Activated CD4-positive, alpha-beta T cell treated with anti-CD3 and anti-CD28 coated beads, Interleukin-2, amount 50 U/mL, for 16 hours (primary cell): Measurements from ENCODE around the gene LZTFL1.
A peak's percentile ranks its signal among the peaks of the same experiment; 100 is the strongest.
"Not testable (repeated sequence)": the region's sequence is repeated elsewhere in the genome, so short reads cannot be mapped to it uniquely, and the experiment has no call there.

Experiments
- DNase-seq: peaks from one replicate; pipeline ENCODE4 v3.0.0-alpha.2; 2020

LZTFL1 gene

GRCh38 chr3:45864760-45865519 is 23.0 kb upstream of the LZTFL1 start:
- DNase-seq: peak; percentile 74

- DNase-seq: peak; percentile 48
Observed at GRCh38 chr3:45861043-45861719, 19.3 kb upstream of the LZTFL1 start.

- DNase-seq: no peak
Observed at GRCh38 chr3:45860481-45860880, 18.6 kb upstream of the LZTFL1 start.

GRCh38 chr3:45858809-45859543 is 17.1 kb upstream of the LZTFL1 start:
- no peak for DNase-seq

GRCh38 chr3:45857024-45857423 is 15.1 kb upstream of the LZTFL1 start:
- not testable (repeated sequence) for DNase-seq

GRCh38 chr3:45856323-45856722 is 14.4 kb upstream of the LZTFL1 start:
- DNase-seq: not testable (repeated sequence)

GRCh38 chr3:45852828-45853227 is 10.9 kb upstream of the LZTFL1 start:
- DNase-seq: no peak

DNA sequence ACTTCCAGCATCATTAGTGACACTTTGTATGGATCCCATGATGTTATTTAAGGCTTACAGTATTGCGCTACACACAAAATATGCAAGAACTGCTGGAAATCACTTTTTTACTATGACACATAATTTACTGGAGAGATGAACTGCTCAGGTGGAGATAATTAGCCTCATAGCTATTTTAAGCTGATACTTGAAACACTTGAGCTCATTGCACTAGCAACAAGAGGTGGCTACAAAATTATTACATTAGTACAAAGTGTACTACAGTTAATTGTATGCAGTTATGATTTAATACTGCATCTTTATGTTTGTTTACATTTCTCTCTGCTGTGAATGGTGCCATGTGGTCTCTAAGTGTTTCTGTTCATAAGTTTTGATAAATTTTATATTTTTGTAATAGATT is 6.5 kb upstream of the LZTFL1 start:
- no peak for DNase-seq

DNA sequence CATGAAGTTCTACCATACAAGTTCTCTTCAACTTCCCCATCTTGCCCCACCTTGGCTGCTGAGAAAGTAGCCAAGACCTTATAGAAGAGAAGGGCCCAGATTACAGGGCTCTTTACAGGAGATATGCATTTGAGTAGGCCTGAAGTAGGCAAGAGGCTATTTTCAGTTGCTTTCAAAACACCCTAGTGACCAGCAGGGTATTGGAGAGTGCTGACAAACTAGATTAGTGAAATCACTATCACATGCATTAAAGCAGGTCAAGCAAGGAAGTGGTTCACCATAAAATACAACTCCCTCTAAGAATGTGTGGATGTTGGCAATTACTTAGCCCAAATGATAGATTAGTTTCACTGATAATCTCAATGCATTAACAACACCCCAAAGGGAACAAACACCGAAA is 2.7 kb upstream of the LZTFL1 start:
- no peak for DNase-seq

GRCh38 chr3:45842851-45843625 is 1.1 kb upstream of the LZTFL1 start:
- DNase-seq: no peak

- DNase-seq: no peak
Observed at GRCh38 chr3:45841420-45841756, 531 bp downstream of the LZTFL1 start.

- no peak for DNase-seq
Observed at GRCh38 chr3:45838466-45838865, 3.5 kb downstream of the LZTFL1 start.

DNA sequence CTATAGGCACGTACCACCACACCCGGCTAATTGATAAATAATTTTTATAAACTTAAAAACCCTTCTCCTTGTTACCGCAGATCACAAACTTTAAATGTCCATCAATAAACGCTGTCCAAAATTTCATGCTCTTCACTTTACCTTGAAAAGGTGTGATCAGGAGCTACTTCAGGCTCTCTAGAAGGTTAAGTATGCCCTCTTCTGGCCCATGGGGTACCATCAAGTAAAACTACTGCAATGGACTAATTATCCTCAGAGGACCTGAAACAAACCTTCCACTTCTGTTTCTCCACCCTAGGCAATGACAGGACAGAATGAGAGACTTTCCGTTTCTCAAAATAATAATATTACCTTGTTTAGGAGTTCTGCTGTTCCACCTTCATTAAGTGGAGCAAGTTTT is 9.2 kb downstream of the LZTFL1 start:
- DNase-seq: no peak

DNA sequence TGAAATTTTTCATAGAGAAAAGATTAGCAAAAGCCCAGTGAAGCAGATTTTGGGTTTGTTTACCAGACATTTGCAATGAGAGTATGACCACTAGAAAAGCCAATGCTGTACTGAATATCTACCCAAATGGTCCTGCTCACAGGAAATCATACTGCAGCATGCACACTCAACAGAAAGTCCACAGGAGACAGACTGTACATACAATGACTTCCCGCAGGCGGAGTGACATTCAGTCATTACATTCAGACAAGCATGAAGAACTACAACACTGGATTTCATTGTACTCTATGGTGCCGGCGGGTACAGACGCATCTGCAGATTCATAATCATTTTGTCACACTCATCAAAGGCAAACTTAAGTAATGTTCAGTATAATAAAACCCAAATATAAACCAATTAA is 11.8 kb downstream of the LZTFL1 start:
- no peak for DNase-seq

DNA sequence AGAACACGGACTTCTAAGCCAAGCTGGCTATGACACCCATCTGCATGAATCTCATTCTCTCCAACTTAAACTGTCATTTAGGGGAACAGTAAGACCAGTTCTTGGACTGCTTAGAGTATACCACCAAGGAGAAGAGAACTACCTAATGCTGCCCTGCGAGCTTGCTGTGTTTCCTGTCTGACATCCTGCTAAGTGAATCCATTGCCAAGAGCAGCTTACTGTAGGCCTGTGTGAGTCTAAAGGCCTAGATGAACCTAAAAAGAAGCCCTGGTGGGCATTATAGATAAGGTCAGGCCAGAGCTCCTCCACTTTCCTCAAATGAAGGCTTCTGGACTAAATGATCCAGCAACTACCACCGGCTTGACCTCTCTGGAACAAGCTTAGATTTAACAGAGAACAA is 15.0 kb downstream of the LZTFL1 start:
- no peak for DNase-seq

GRCh38 chr3:45826321-45826720 is 15.6 kb downstream of the LZTFL1 start:
- no peak for DNase-seq

DNA sequence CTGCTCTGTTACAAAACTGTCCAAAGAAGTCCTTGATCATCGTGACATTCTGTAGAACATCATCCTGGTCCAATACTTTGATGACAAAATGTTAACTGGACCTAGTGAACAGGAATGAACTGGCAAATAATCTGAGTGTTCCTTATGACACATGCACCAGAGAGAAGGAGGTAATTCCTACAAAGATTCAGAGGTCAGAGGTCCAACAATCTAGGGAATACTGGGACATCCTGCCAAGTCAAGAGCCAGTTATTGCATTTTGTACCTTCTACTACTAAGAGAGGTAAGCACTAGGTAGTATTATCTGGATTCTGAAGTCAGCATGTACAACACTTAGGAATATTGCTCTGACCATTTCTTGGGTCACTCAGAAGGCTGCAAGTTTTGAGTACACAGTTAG is 20.8 kb downstream of the LZTFL1 start:
- DNase-seq: no peak

- DNase-seq: no peak
Observed at GRCh38 chr3:45819543-45819942, 22.4 kb downstream of the LZTFL1 start.

DNA sequence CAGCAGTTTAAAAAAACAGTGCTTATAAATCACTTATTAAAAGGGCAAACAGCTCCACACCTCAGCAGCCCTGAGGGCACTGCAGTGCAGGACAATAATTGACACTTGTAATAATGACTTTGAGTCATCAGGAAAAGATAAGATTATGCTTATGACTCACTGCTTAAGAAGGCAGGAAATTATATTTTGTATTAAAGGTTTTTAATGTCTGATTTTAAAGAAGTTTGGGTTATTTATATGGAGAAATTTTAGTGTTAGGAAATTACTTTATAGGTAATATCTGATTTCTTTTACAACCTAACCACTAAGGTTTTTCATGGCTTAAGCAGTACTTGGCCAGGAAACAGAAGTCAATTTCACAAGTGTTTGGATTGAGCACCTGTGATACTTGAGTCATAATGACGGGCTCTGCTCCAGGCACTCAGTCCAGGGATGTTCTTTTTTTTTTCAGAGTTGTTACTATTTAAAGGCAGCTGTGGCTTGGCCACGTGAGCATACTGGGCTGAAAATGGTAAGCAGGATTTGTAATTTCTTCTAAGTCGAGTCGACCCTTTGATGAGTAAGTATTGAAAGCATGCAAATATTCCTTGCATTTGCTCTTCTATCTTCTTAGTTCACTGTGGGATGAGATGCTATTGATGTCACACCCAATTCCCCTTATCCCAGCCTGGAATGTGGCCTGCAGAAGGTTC is 23.9 kb downstream of the LZTFL1 start:
- DNase-seq: no peak

DNA sequence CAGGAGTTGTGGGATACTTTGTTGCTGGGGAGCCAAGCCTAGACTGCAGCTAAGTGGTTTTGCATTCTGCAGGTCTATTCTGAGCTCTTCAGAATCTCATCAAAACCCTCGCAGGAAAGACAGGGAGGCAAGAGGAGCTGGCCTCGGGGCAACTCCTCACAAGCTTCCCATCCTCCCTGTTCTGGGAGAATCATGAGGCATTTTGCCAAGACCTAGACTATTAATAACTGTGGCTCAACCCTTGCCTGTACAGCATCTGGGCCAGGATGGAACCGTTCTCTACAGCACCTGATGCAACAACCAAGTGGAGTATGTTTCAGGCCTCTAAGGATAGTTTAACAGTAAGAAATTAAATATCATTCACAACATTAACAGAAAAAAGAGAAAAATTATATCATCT is 25.4 kb downstream of the LZTFL1 start:
- DNase-seq: no peak

DNA sequence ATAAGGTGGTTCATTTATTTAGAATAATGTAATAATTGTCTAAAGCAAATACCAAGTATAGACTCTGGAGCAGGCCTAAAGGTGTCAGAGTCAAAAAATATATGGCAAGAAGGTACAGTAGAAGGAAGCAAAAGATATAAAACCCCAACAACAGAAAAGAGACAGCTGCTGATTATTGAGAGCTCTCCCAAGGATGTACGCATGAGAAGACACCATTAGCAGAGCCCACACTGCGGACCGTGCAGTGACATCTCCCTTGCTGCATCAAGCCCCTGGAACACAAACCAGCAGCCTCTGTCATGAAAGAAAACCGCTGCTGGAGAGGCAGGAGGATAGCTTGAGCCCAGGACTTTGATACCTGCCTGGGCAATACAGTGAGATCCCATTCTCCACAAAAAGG is 27.6 kb downstream of the LZTFL1 start:
- DNase-seq: no peak

- no peak for DNase-seq
Observed at GRCh38 chr3:45807681-45808540, 34.0 kb downstream of the LZTFL1 start.
